GM23248 (cell line): ENCODE data around the gene RFNG. TPM values are rescaled to one million over a fixed set of nuclear protein-coding genes. Genes with fewer than 3 reads are reported as not detected.

Experiments
- DNase-seq: peaks from one replicate; pipeline ENCODE4 v3.0.0-alpha.2; 2015
- H2AFZ ChIP-seq: fragments of 200-600 bp; sonication (generic); 2 replicates; pipeline ENCODE4 v1.6.1; 2016; ENCODE audit warnings: antibody characterized with exemption
- H3F3A ChIP-seq: fragments of 200-600 bp; sonication (generic); 2 replicates; pipeline ENCODE4 v1.6.1; 2016; ENCODE audit warnings: mild to moderate bottlenecking, antibody characterized with exemption, mixed run types; ENCODE audit not compliant: insufficient read depth
- H3K27ac ChIP-seq: fragments of 200-600 bp; sonication (generic); 2 replicates; pipeline ENCODE4 v1.5.1; 2016; ENCODE audit warnings: mild to moderate bottlenecking
- H3K27me3 ChIP-seq: fragments of 200-600 bp; sonication (generic); replicated peaks from 2 replicates; pipeline ENCODE4 v1.6.1; 2016; ENCODE audit warnings: mild to moderate bottlenecking; ENCODE audit not compliant: insufficient read depth
- H3K36me3 ChIP-seq: fragments of 200-600 bp; sonication (generic); 2 replicates; pipeline ENCODE4 v1.6.1; 2016; ENCODE audit warnings: low read depth, mild to moderate bottlenecking
- H3K4me1 ChIP-seq: fragments of 200-600 bp; sonication (generic); 2 replicates; pipeline ENCODE4 v1.6.1; 2016; ENCODE audit warnings: mild to moderate bottlenecking; ENCODE audit not compliant: insufficient read depth
- H3K4me2 ChIP-seq: fragments of 200-600 bp; sonication (generic); one replicate; pipeline ENCODE4 v1.6.1; 2016; ENCODE audit warnings: mild to moderate bottlenecking; ENCODE audit not compliant: unreplicated experiment
- H3K4me3 ChIP-seq: fragments of 200-600 bp; sonication (generic); 2 replicates; pipeline ENCODE4 v1.5.1; 2016; ENCODE audit warnings: mild to moderate bottlenecking
- H3K79me2 ChIP-seq: fragments of 200-600 bp; sonication (generic); 2 replicates; pipeline ENCODE4 v1.6.1; 2016; ENCODE audit warnings: mild to moderate bottlenecking; ENCODE audit not compliant: insufficient read depth
- H3K9ac ChIP-seq: fragments of 200-600 bp; sonication (generic); 2 replicates; pipeline ENCODE4 v1.6.1; 2016; ENCODE audit warnings: mild to moderate bottlenecking
- H3K9me2 ChIP-seq: fragments of 200-600 bp; sonication (generic); 2 replicates; pipeline ENCODE4 v1.6.1; 2016; ENCODE audit warnings: mixed run types, mild to moderate bottlenecking, moderate library complexity; ENCODE audit not compliant: insufficient read depth
- H3K9me3 ChIP-seq: fragments of 200-600 bp; sonication (generic); one replicate; pipeline ENCODE4 v1.6.1; 2017; ENCODE audit warnings: low read depth
- H4K20me1 ChIP-seq: fragments of 200-600 bp; sonication (generic); 2 replicates; pipeline ENCODE4 v1.6.0; 2016; ENCODE audit not compliant: insufficient read depth
- EZH2 ChIP-seq: fragments of 200-600 bp; sonication (generic); IDR thresholded peaks from 2 replicates; pipeline ENCODE4 v1.6.1; 2018; ENCODE audit warnings: antibody characterized with exemption, mild to moderate bottlenecking; ENCODE audit not compliant: insufficient read depth, poor library complexity, severe bottlenecking
- EZH2phosphoT487 ChIP-seq: fragments of 200-600 bp; sonication (generic); IDR thresholded peaks from 2 replicates; pipeline ENCODE4 v1.6.1; 2018; ENCODE audit warnings: antibody characterized with exemption, moderate library complexity, mild to moderate bottlenecking, low read depth; ENCODE audit not compliant: insufficient read depth
- WGBS, 2 experiments: methylation state at CpG; one replicate each; pipeline ENCODE4 v1.1.6; 2015 to 2017; ENCODE audit warnings: low lambda C conversion rate in 2 of 2, low coverage in 1 of 2; ENCODE audit errors: missing lambda C conversion rate in 2 of 2; 5-methylcytosine and 5-hydroxymethylcytosine counted together
- in situ Hi-C: fragments of 300-500 bp; cut with MboI; formaldehyde crosslinking; loops from 2 replicates; pipeline ENCODE4 v1.15.0; 2020
- polyA plus RNA-seq: library from polyadenylated mRNA; unstranded; fragments of >200 nt; fragmentation: Nextera tagmentation; extraction: Ambion mirVana; gene quantifications from 2 replicates; pipeline ENCODE4 v1.2.1, GENCODE V29; 2016
- total RNA-seq: library from RNA; depleted of rRNA; stranded (reverse); fragments of >200 nt; shearing (Covaris generic); gene quantifications from 2 replicates; pipeline ENCODE4 v1.2.3, GENCODE V29; 2014

Gene RFNG
- total and polyA plus RNA-seq, 2 experiments from 2014 or later: 11.8 to 59.8 TPM

DNA sequence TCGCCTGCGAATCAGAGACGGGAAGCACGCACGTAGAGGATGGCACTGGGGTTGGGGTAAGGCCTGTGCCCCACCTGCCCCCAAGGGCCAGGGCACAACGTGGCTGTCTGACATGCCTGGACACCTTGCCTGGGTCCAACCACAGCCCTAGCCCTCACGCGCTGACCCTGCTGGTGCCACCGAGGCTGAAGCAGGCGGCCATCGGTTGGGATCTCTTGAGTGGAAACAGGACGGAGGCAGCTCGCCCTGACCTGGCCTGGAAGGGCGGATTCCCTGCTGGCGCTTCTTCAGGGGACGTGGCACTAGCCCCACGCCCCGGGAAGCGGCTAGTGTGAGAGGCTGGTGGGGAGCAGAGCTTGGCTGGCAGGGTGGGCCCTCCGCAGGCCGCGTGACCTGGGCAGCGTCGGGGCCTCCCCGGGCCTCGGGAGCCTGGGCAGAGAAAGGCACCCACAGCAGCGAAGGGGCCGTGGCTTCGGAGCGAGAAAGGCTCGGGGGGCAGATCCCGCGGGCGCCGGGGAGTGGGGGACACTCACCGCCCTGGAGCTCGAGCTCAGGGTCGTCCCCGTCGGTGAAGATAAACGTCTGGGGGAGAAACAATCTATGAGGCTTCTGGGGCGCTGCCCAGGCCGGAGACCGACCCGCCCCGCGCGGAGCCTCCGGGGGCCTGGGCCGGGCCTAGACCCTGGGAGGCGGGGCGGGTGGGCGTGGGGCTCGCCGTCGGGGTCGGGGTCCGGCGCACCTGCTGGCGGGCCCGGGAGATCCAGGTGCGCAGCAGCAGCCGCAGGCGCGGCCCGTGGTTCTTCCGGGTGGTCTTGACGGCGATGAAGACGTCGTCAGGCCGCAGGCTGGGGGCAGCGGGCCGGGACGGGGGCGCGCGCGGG is 610 bp downstream of the RFNG start:
- Histone ChIP-seq H3K9me3 (no peaks in the 10 kb centered on the region), H2AFZ (peak overlapping the region; percentile 51), H3K79me2 (peaks cover 33% of the 10 kb centered on the region), H3K4me1 (peaks cover 6% of the 10 kb centered on the region), H4K20me1 (no peaks in the 10 kb centered on the region), H3K4me3 (peak overlapping the region; percentile 98), H3K36me3 (no peaks in the 10 kb centered on the region), H3F3A (no peaks in the 10 kb centered on the region), H3K4me2 (peak overlapping the region; percentile 65), H3K9me2 (no peaks in the 10 kb centered on the region), H3K9ac (peak overlapping the region; percentile 86), H3K27me3 (no peaks in the 10 kb centered on the region), H3K27ac (no peak overlapping the region)
- WGBS, 2 experiments: 16 to 28% methylated on average over 35 to 58 of the region's 79 CpGs
- in situ Hi-C loops: no loop called here
- peak; percentile 56 for DNase-seq
- TF ChIP-seq EZH2phosphoT487 (no peak), EZH2 (no peak)

- no peak for TF ChIP-seq EZH2
- TF ChIP-seq EZH2phosphoT487: no peak
- 86% methylated on average over 28 of the region's 28 CpGs for WGBS, 2 experiments
- H3K9ac ChIP-seq: peak overlapping the region; percentile 86
- H3K9me3 ChIP-seq: no peaks in the 10 kb centered on the region
- H4K20me1 ChIP-seq: no peaks in the 10 kb centered on the region
- peaks cover 6% of the 10 kb centered on the region for H3K4me1 ChIP-seq
- H3K27me3 ChIP-seq: no peaks in the 10 kb centered on the region
- H3K36me3 ChIP-seq: no peaks in the 10 kb centered on the region
- no peak overlapping the region for H3K27ac ChIP-seq
- peaks cover 33% of the 10 kb centered on the region for H3K79me2 ChIP-seq
- no peaks in the 10 kb centered on the region for H3F3A ChIP-seq
- peak overlapping the region; percentile 65 for H3K4me2 ChIP-seq
- no peaks in the 10 kb centered on the region for H3K9me2 ChIP-seq
- H2AFZ ChIP-seq: no peak overlapping the region
- no peak for DNase-seq
- H3K4me3 ChIP-seq: peak overlapping the region; percentile 98
- in situ Hi-C loops: no loop called here
These were observed 1.4 kb downstream of the RFNG start for GRCh38 chr17:82050152-82050760.

DNA sequence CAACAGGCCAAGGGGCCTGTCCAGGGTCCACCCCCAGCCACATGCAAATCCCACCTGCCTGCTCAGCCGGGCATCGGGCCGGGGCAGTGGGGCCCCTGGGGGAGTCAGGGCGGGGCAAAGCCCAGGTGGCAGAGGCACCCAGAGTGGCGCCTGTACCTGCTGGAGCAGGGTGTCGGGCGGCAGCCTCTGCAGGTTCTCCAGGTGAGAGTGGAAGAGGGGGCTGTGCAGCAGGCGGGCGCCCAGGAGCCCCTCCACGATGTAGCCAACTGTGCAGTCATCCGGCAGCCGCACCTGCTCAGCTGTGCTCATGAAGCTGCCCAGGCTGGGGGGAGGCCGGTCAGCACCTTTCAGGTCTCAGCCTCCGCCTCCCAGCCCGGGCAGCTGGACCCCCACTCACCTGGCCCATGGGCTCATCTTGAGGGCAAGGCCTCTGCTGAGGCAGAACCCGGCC is 2.1 kb downstream of the RFNG start:
- DNase-seq: no peak
- Histone ChIP-seq H3K27ac (no peak overlapping the region), H3K27me3 (no peaks in the 10 kb centered on the region), H3K4me2 (no peak overlapping the region), H2AFZ (no peak overlapping the region), H3F3A (no peaks in the 10 kb centered on the region), H4K20me1 (no peaks in the 10 kb centered on the region), H3K79me2 (peaks cover 33% of the 10 kb centered on the region), H3K9ac (no peak overlapping the region), H3K9me3 (no peaks in the 10 kb centered on the region), H3K4me3 (no peak overlapping the region), H3K4me1 (peaks cover 6% of the 10 kb centered on the region), H3K36me3 (no peaks in the 10 kb centered on the region), H3K9me2 (no peaks in the 10 kb centered on the region)
- in situ Hi-C loops: no loop called here
- TF ChIP-seq EZH2 (no peak), EZH2phosphoT487 (no peak)
- WGBS, 2 experiments: 92 to 94% methylated on average over 8 to 16 of the region's 16 CpGs

- no peaks in the 10 kb centered on the region for H4K20me1 ChIP-seq
- WGBS, 2 experiments: 65 to 70% methylated on average over 8 of the region's 8 CpGs
- peaks cover 6% of the 10 kb centered on the region for H3K4me1 ChIP-seq
- no peak for TF ChIP-seq EZH2
- no peak for TF ChIP-seq EZH2phosphoT487
- no peak overlapping the region for H3K9ac ChIP-seq
- no peak overlapping the region for H3K4me2 ChIP-seq
- H2AFZ ChIP-seq: no peak overlapping the region
- no peaks in the 10 kb centered on the region for H3F3A ChIP-seq
- in situ Hi-C loops: no loop called here
- no peaks in the 10 kb centered on the region for H3K9me2 ChIP-seq
- H3K27ac ChIP-seq: no peak overlapping the region
- peak; percentile 31 for DNase-seq
- peaks cover 31% of the 10 kb centered on the region for H3K79me2 ChIP-seq
- no peaks in the 10 kb centered on the region for H3K36me3 ChIP-seq
- no peak overlapping the region for H3K4me3 ChIP-seq
- no peaks in the 10 kb centered on the region for H3K27me3 ChIP-seq
- H3K9me3 ChIP-seq: no peaks in the 10 kb centered on the region
These were observed 2.5 kb downstream of the RFNG start for GRCh38 chr17:82049106-82049505.
